HepG2 (cell line): ENCODE results near the gene SIK3. TPM values are rescaled to one million over a fixed set of nuclear protein-coding genes. Genes with fewer than 3 reads are reported as not detected.
A peak's percentile ranks its signal among the peaks of the same experiment; 100 is the strongest.

Experiments used
- CHCHD3 ChIP-seq: sonication (generic); formaldehyde crosslinking; IDR thresholded peaks from 2 replicates; pipeline ENCODE4 v1.8.0; 2022; ENCODE audit warnings: mild to moderate bottlenecking, missing genetic modification reagents, moderate library complexity
- ETV6 ChIP-seq: sonication (generic); formaldehyde crosslinking; conservative IDR thresholded peaks from 2 replicates; pipeline ENCODE4 v1.4.0; 2020; ENCODE audit warnings: missing genetic modification reagents
- HES4 ChIP-seq: sonication (generic); formaldehyde crosslinking; IDR thresholded peaks from 2 replicates; pipeline ENCODE4 v1.9.0; 2021; ENCODE audit warnings: mild to moderate bottlenecking, missing genetic modification reagents, borderline replicate concordance
- HOXA9 ChIP-seq: sonication (generic); formaldehyde crosslinking; IDR thresholded peaks from 2 replicates; pipeline ENCODE4 v1.8.1; 2022; ENCODE audit warnings: missing genetic modification reagents, mild to moderate bottlenecking, moderate library complexity, borderline replicate concordance
- MAZ ChIP-seq, 2 experiments: sonication (generic) in 1 of 2; formaldehyde crosslinking in 1 of 2; IDR thresholded peaks; 2 replicates each; pipeline versions ENCODE4 v1.5.0 to v1.6.1; 2012 to 2020; ENCODE audit warnings: low read depth in 2 of 2, mild to moderate bottlenecking in 2 of 2, borderline replicate concordance in 1 of 2, improper control_type of control experiment in 1 of 2, low read length in 1 of 2, missing genetic modification reagents in 1 of 2, moderate library complexity in 1 of 2
- MIXL1 ChIP-seq: IDR thresholded peaks from 2 replicates; pipeline ENCODE4 v1.6.1; 2016
- PHF21A ChIP-seq: sonication (generic); formaldehyde crosslinking; IDR thresholded peaks from 2 replicates; pipeline ENCODE4 v1.5.0; 2020; ENCODE audit warnings: mild to moderate bottlenecking, missing genetic modification reagents
- POLR2AphosphoS5 ChIP-seq: IDR thresholded peaks from 2 replicates; pipeline ENCODE4 v1.6.1; 2012; ENCODE audit warnings: low read depth, low read length
- RNF2 ChIP-seq: fragments of 450-650 bp; conservative IDR thresholded peaks from 2 replicates; pipeline ENCODE4 v1.6.1; 2016; ENCODE audit warnings: low read depth
- SNAPC2 ChIP-seq: sonication (generic); formaldehyde crosslinking; IDR thresholded peaks from 2 replicates; pipeline ENCODE4 v1.8.1; 2022; ENCODE audit warnings: mild to moderate bottlenecking, missing genetic modification reagents
- SOX13 ChIP-seq, 3 experiments: fragments of 450-650 bp in 1 of 3; sonication (generic) in 1 of 3; formaldehyde crosslinking in 1 of 3; IDR thresholded peaks in 2 of 3; conservative IDR thresholded peaks in 1 of 3; 2 replicates each; pipeline versions ENCODE4 v1.5.0 to v1.6.1; 2016 to 2020; ENCODE audit warnings: antibody characterized with exemption in 1 of 3, mild to moderate bottlenecking in 1 of 3, missing compliant biosample characterization in 1 of 3, missing genetic modification reagents in 1 of 3, moderate library complexity in 1 of 3
- TP53 ChIP-seq: sonication (generic); formaldehyde crosslinking; conservative IDR thresholded peaks from 2 replicates; pipeline ENCODE4 v1.4.0; 2020; ENCODE audit warnings: missing genetic modification reagents
- ZBTB21 ChIP-seq: sonication (generic); formaldehyde crosslinking; IDR thresholded peaks from 2 replicates; pipeline ENCODE4 v1.4.0; 2020; ENCODE audit warnings: missing genetic modification reagents
- ZC3H4 ChIP-seq: sonication (generic); formaldehyde crosslinking; IDR thresholded peaks from 2 replicates; pipeline ENCODE4 v1.4.0; 2020; ENCODE audit warnings: missing genetic modification reagents, borderline replicate concordance
- ZMYM3 ChIP-seq: sonication (generic); formaldehyde crosslinking; IDR thresholded peaks from 2 replicates; pipeline ENCODE4 v1.5.1; 2020; ENCODE audit warnings: mild to moderate bottlenecking, missing genetic modification reagents
- ZNF558 ChIP-seq: sonication (generic); formaldehyde crosslinking; IDR thresholded peaks from 2 replicates; pipeline ENCODE4 v1.9.0; 2022; ENCODE audit warnings: mild to moderate bottlenecking, missing genetic modification reagents, borderline replicate concordance
- ZNF614 ChIP-seq: IDR thresholded peaks from 2 replicates; pipeline ENCODE4 v1.6.1; 2018; ENCODE audit warnings: missing biosample characterization, missing genetic modification reagents, inconsistent platforms, borderline replicate concordance
- ZNF724P ChIP-seq: sonication (generic); formaldehyde crosslinking; IDR thresholded peaks from 2 replicates; pipeline ENCODE4 v1.8.0; 2022; ENCODE audit warnings: missing genetic modification reagents, borderline replicate concordance
- ZNF776 ChIP-seq: sonication (generic); formaldehyde crosslinking; IDR thresholded peaks from 2 replicates; pipeline ENCODE4 v1.4.0; 2020; ENCODE audit warnings: mild to moderate bottlenecking, missing genetic modification reagents
- polyA plus RNA-seq, 8 experiments: library from polyadenylated mRNA; depleted of rRNA in 3 of 8; stranded (reverse) in 7 of 8; unstranded in 1 of 8; fragments of >200 nt; fragmentation: Illumina TruSeq in 4 of 8; extraction: Trizol in 4 of 8; gene quantifications; 2 replicates each; pipeline versions ENCODE4 v1.2.1 to v1.2.3, GENCODE V29; 2011 to 2016; ENCODE audit warnings: low read depth in 4 of 8, missing spikeins in 1 of 8, mixed read lengths in 1 of 8; ENCODE audit not compliant: insufficient read depth in 1 of 8
- total RNA-seq, 5 experiments: library from RNA; depleted of rRNA; stranded (reverse); fragments of >200 nt; fragmentation: Illumina TruSeq; extraction: Trizol; gene quantifications; 2 replicates each; pipeline ENCODE4 v1.2.3, GENCODE V29; 2016; ENCODE audit warnings: low read depth in 1 of 5
- TF ChIP-seq, protein P1 (sequence below): sonication (generic); formaldehyde crosslinking; conservative IDR thresholded peaks from 2 replicates; pipeline ENCODE4 v1.4.0; 2020; ENCODE audit warnings: missing genetic modification reagents
- TF ChIP-seq, protein P2 (sequence below): sonication (generic); formaldehyde crosslinking; IDR thresholded peaks from 2 replicates; pipeline ENCODE4 v1.4.0; 2020; ENCODE audit warnings: missing genetic modification reagents

Gene SIK3
- total and polyA plus RNA-seq, 2 of the 13 experiments (the other 11 are each of a cell fraction or from before 2014, with no cell fraction given), result 5.7 to 9.8 TPM

DNA sequence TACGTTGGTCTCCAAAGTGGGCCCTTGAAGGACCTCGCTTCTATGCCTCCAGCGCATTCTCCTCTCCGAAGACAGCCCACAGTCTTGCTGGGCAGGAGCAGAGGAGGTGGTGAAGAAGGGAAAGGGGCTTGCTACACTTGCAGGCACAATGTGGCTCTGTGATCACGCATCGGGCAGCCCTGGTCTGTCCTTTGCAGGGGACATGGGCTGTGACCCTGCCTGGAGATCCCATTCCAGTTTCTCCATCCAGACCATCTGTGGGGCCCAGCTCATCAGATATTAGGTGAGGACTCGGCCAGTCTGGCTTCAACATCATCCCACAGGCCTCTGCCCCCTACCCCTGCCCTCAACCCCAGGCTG lies 261.6 kb downstream of the SIK3 start (continued):
- TF ChIP-seq HES4 (CRISPR knock-in tag) (no peak), ZC3H4 (peak; percentile 9; the same call in 1 of the 2 replicates), HOXA9 (CRISPR knock-in tag) (no peak), PHF21A (CRISPR knock-in tag) (no peak), SOX13 (IDR thresholded peaks at IDR 0.05) (no peak), SOX13 (CRISPR knock-in tag; conservative IDR thresholded peaks at IDR 0.05 in 1 of 2, IDR thresholded peaks at IDR 0.05 in 1 of 2) (peak in 1 of 2 experiments; percentile 42; a peak in 1 of 4 replicates), POLR2AphosphoS5 (peak; percentile 9; the same call in 1 of the 2 replicates), ETV6 (CRISPR knock-in tag) (no peak), ZMYM3 (CRISPR knock-in tag) (no peak), ZNF614 (CRISPR knock-in tag) (no peak), MAZ (IDR thresholded peaks at IDR 0.05; ENCODE audit: borderline replicate concordance, low read depth, low read length) (no peak), MAZ (CRISPR knock-in tag; IDR thresholded peaks at IDR 0.05; ENCODE audit: low read depth) (no peak), ZNF724P (CRISPR knock-in tag) (no peak), ZBTB21 (CRISPR knock-in tag) (no peak), RNF2 (no peak), ZNF776 (no peak), TP53 (CRISPR knock-in tag) (no peak), ZNF558 (CRISPR knock-in tag) (0 out of 2 replicates have a peak, but pooled peaks have one; percentile 10), MIXL1 (no peak), SNAPC2 (CRISPR knock-in tag) (no peak), CHCHD3 (CRISPR knock-in tag) (no peak)
- TF ChIP-seq, protein P1, sequence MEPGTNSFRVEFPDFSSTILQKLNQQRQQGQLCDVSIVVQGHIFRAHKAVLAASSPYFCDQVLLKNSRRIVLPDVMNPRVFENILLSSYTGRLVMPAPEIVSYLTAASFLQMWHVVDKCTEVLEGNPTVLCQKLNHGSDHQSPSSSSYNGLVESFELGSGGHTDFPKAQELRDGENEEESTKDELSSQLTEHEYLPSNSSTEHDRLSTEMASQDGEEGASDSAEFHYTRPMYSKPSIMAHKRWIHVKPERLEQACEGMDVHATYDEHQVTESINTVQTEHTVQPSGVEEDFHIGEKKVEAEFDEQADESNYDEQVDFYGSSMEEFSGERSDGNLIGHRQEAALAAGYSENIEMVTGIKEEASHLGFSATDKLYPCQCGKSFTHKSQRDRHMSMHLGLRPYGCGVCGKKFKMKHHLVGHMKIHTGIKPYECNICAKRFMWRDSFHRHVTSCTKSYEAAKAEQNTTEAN (CRISPR knock-in tag), result no peak
- TF ChIP-seq, protein P2, sequence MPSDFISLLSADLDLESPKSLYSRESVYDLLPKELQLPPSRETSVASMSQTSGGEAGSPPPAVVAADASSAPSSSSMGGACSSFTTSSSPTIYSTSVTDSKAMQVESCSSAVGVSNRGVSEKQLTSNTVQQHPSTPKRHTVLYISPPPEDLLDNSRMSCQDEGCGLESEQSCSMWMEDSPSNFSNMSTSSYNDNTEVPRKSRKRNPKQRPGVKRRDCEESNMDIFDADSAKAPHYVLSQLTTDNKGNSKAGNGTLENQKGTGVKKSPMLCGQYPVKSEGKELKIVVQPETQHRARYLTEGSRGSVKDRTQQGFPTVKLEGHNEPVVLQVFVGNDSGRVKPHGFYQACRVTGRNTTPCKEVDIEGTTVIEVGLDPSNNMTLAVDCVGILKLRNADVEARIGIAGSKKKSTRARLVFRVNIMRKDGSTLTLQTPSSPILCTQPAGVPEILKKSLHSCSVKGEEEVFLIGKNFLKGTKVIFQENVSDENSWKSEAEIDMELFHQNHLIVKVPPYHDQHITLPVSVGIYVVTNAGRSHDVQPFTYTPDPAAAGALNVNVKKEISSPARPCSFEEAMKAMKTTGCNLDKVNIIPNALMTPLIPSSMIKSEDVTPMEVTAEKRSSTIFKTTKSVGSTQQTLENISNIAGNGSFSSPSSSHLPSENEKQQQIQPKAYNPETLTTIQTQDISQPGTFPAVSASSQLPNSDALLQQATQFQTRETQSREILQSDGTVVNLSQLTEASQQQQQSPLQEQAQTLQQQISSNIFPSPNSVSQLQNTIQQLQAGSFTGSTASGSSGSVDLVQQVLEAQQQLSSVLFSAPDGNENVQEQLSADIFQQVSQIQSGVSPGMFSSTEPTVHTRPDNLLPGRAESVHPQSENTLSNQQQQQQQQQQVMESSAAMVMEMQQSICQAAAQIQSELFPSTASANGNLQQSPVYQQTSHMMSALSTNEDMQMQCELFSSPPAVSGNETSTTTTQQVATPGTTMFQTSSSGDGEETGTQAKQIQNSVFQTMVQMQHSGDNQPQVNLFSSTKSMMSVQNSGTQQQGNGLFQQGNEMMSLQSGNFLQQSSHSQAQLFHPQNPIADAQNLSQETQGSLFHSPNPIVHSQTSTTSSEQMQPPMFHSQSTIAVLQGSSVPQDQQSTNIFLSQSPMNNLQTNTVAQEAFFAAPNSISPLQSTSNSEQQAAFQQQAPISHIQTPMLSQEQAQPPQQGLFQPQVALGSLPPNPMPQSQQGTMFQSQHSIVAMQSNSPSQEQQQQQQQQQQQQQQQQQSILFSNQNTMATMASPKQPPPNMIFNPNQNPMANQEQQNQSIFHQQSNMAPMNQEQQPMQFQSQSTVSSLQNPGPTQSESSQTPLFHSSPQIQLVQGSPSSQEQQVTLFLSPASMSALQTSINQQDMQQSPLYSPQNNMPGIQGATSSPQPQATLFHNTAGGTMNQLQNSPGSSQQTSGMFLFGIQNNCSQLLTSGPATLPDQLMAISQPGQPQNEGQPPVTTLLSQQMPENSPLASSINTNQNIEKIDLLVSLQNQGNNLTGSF (CRISPR knock-in tag), result no peak
